ENCODE data around the gene CTNNA2. TPM values are rescaled to one million over a fixed set of nuclear protein-coding genes. Genes with fewer than 3 reads are reported as not detected.

Gene CTNNA2
- total and polyA plus RNA-seq, 4 donors, result 0.01 to 0.37 TPM; not detected in 2

GRCh38 chr2:79822136-79822535 is 309.3 kb downstream of the CTNNA2 start:
- no peak for ATAC-seq (ENCODE audit: insufficient read depth, low FRiP score)
- no peak overlapping the region for H3K4me3 ChIP-seq
- no peak overlapping the region for H3K27ac ChIP-seq (ENCODE audit: low read depth in 1 of 2, low read length in 1 of 2)
- H3K9ac ChIP-seq (ENCODE audit: insufficient read depth in 1 of 2, low read length in 2 of 2), result no peak overlapping the region
- H3K4me1 ChIP-seq (ENCODE audit: control insufficient read depth in 5 of 5, insufficient read depth in 5 of 5, low read length in 5 of 5), result peaks cover 0 to 3% (median 0%) of the 10 kb centered on the region in 5 donors
- no peaks in the 10 kb centered on the region for H3K36me3 ChIP-seq (ENCODE audit: control insufficient read depth in 4 of 4, insufficient read depth in 4 of 4, low read length in 4 of 4)
- no peaks in the 10 kb centered on the region for H3K9me3 ChIP-seq (ENCODE audit: control insufficient read depth in 4 of 4, insufficient read depth in 3 of 4, low read length in 3 of 4)
- TF ChIP-seq CTCF (IDR thresholded peaks at IDR 0.05; ENCODE audit: control extremely low read depth, extremely low read depth), result no peak
- no peak for DNase-seq
- WGBS, 2 donors, result 68 to 83% methylated on average over 2 of the region's 2 CpGs
- H3K27me3 ChIP-seq (ENCODE audit: control insufficient read depth in 3 of 3, insufficient read depth in 3 of 3, low read length in 2 of 3), result no peaks in the 10 kb centered on the region

GRCh38 chr2:79824086-79824786 is 311.4 kb downstream of the CTNNA2 start:
- H3K27me3 ChIP-seq (ENCODE audit: control insufficient read depth in 3 of 3, insufficient read depth in 3 of 3, low read length in 2 of 3), result no peaks in the 10 kb centered on the region
- H3K9me3 ChIP-seq (ENCODE audit: control insufficient read depth in 4 of 4, insufficient read depth in 3 of 4, low read length in 3 of 4), result no peaks in the 10 kb centered on the region
- no peak overlapping the region for H3K9ac ChIP-seq (ENCODE audit: insufficient read depth in 1 of 2, low read length in 2 of 2)
- WGBS, 2 donors, result 66 to 68% methylated on average over 6 of the region's 6 CpGs
- H3K36me3 ChIP-seq (ENCODE audit: control insufficient read depth in 4 of 4, insufficient read depth in 4 of 4, low read length in 4 of 4), result no peaks in the 10 kb centered on the region
- no peak overlapping the region for H3K27ac ChIP-seq (ENCODE audit: low read depth in 1 of 2, low read length in 1 of 2)
- TF ChIP-seq CTCF (IDR thresholded peaks at IDR 0.05; ENCODE audit: control extremely low read depth, extremely low read depth), result no peak
- DNase-seq, result no peak
- ATAC-seq (ENCODE audit: insufficient read depth, low FRiP score), result no peak
- H3K4me3 ChIP-seq, result no peak overlapping the region
- peaks cover 0 to 3% (median 0%) of the 10 kb centered on the region in 5 donors for H3K4me1 ChIP-seq (ENCODE audit: control insufficient read depth in 5 of 5, insufficient read depth in 5 of 5, low read length in 5 of 5)

- Histone ChIP-seq H3K27ac (ENCODE audit: low read depth in 1 of 2, low read length in 1 of 2) (no peak overlapping the region), H3K4me3 (no peak overlapping the region), H3K9ac (ENCODE audit: insufficient read depth in 1 of 2, low read length in 2 of 2) (no peak overlapping the region), H3K9me3 (ENCODE audit: control insufficient read depth in 4 of 4, insufficient read depth in 3 of 4, low read length in 3 of 4) (peaks cover 0 to 2% (median 0%) of the 10 kb centered on the region in 4 donors), H3K4me1 (ENCODE audit: control insufficient read depth in 5 of 5, insufficient read depth in 5 of 5, low read length in 5 of 5) (no peaks in the 10 kb centered on the region), H3K27me3 (ENCODE audit: control insufficient read depth in 3 of 3, insufficient read depth in 3 of 3, low read length in 2 of 3) (no peaks in the 10 kb centered on the region), H3K36me3 (ENCODE audit: control insufficient read depth in 4 of 4, insufficient read depth in 4 of 4, low read length in 4 of 4) (no peaks in the 10 kb centered on the region)
- ATAC-seq (ENCODE audit: insufficient read depth, low FRiP score) (no peak), DNase-seq (no peak)
- 96% methylated on average over 1 of the region's 1 CpG for WGBS, 2 donors
- TF ChIP-seq CTCF (IDR thresholded peaks at IDR 0.05; ENCODE audit: control extremely low read depth, extremely low read depth), result no peak
These were observed 315.0 kb downstream of the CTNNA2 start for GRCh38 chr2:79827881-79828280.

- DNase-seq (no peak), ATAC-seq (ENCODE audit: insufficient read depth, low FRiP score) (no peak)
- H3K4me1 ChIP-seq (ENCODE audit: control insufficient read depth in 5 of 5, insufficient read depth in 5 of 5, low read length in 5 of 5), result no peaks in the 10 kb centered on the region
- no peaks in the 10 kb centered on the region for H3K36me3 ChIP-seq (ENCODE audit: control insufficient read depth in 4 of 4, insufficient read depth in 4 of 4, low read length in 4 of 4)
- TF ChIP-seq CTCF (IDR thresholded peaks at IDR 0.05; ENCODE audit: control extremely low read depth, extremely low read depth), result no peak
- H3K9me3 ChIP-seq (ENCODE audit: control insufficient read depth in 4 of 4, insufficient read depth in 3 of 4, low read length in 3 of 4), result peaks cover 0 to 2% (median 0%) of the 10 kb centered on the region in 4 donors
- H3K27ac ChIP-seq (ENCODE audit: low read depth in 1 of 2, low read length in 1 of 2), result no peak overlapping the region
- H3K27me3 ChIP-seq (ENCODE audit: control insufficient read depth in 3 of 3, insufficient read depth in 3 of 3, low read length in 2 of 3), result no peaks in the 10 kb centered on the region
- 66 to 74% methylated on average over 7 of the region's 7 CpGs for WGBS, 2 donors
- H3K9ac ChIP-seq (ENCODE audit: insufficient read depth in 1 of 2, low read length in 2 of 2), result no peak overlapping the region
- H3K4me3 ChIP-seq, result no peak overlapping the region
These were observed 317.6 kb downstream of the CTNNA2 start for GRCh38 chr2:79830501-79830900.
